SK-N-SH (cell line): Measurements from ENCODE around the gene RUSC2.

ENCODE experiments used
- EZH2phosphoT487 ChIP-seq: fragments of 200-600 bp; sonication (generic); IDR thresholded peaks from 2 replicates; pipeline ENCODE4 v1.6.1; 2017; ENCODE audit warnings: low read depth, mixed run types, mild to moderate bottlenecking, antibody characterized with exemption, moderate library complexity, borderline replicate concordance
- POLR2AphosphoS5 ChIP-seq: IDR thresholded peaks from 2 replicates; pipeline ENCODE4 v1.6.1; 2012; ENCODE audit warnings: low read depth, low read length

GRCh38 chr9:35448496-35448895 is 41.4 kb upstream of the RUSC2 start:
- TF ChIP-seq EZH2phosphoT487 (no peak), POLR2AphosphoS5 (no peak)
